ENCODE data around the gene SRSF8. TPM values are rescaled to one million over a fixed set of nuclear protein-coding genes. Genes with fewer than 3 reads are reported as not detected.

Gene SRSF8
- total RNA-seq, 1 experiment from 2014 or later = 31.0 TPM

DNA sequence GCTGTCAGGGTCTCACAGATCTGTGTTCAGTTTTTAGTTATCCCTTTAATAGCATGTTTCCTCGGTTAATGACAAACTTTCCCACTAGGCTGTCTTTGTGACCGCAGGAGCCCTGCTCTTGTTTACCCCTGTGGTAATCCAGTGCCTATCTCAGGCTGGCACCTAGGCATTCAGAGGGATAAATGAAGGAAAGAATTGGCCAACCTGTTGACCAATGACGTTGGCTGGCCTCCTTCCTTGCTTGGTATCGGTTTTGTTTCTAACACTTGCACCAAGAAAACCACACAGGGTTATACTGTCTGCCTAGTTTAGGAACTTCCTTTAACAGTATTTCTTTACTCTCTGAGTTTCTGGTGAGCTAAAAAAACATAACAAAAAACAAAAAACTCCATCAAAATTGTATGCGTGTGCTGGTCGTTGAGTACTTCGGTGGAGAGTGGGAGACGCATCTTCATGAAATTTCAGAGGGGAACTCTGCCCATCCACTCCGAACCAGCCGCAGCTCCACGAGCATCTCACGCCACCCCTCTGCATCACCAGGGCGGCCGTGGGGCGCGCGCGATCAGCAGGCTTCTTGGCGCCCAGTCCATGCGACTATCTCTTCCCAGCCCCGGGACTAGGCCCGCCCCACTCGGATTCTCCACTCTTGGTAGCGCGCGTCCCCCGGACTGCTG lies 22.4 kb downstream of the SRSF8 start (continued):
- TF ChIP-seq, protein P1, sequence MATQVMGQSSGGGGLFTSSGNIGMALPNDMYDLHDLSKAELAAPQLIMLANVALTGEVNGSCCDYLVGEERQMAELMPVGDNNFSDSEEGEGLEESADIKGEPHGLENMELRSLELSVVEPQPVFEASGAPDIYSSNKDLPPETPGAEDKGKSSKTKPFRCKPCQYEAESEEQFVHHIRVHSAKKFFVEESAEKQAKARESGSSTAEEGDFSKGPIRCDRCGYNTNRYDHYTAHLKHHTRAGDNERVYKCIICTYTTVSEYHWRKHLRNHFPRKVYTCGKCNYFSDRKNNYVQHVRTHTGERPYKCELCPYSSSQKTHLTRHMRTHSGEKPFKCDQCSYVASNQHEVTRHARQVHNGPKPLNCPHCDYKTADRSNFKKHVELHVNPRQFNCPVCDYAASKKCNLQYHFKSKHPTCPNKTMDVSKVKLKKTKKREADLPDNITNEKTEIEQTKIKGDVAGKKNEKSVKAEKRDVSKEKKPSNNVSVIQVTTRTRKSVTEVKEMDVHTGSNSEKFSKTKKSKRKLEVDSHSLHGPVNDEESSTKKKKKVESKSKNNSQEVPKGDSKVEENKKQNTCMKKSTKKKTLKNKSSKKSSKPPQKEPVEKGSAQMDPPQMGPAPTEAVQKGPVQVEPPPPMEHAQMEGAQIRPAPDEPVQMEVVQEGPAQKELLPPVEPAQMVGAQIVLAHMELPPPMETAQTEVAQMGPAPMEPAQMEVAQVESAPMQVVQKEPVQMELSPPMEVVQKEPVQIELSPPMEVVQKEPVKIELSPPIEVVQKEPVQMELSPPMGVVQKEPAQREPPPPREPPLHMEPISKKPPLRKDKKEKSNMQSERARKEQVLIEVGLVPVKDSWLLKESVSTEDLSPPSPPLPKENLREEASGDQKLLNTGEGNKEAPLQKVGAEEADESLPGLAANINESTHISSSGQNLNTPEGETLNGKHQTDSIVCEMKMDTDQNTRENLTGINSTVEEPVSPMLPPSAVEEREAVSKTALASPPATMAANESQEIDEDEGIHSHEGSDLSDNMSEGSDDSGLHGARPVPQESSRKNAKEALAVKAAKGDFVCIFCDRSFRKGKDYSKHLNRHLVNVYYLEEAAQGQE (IDR thresholded peaks at IDR 0.05; ENCODE audit: low read depth) = no peak
- TF ChIP-seq CEBPB (IDR thresholded peaks at IDR 0.05; ENCODE audit: low read depth) (no peak), FOSL1 (IDR thresholded peaks at IDR 0.05; ENCODE audit: low read depth) (no peak), EZH2phosphoT487 (IDR thresholded peaks at IDR 0.05; ENCODE audit: borderline replicate concordance) (no peak), POLR2A (IDR thresholded peaks at IDR 0.05; ENCODE audit: borderline replicate concordance, extremely low read depth, insufficient read depth, insufficient read length) (no peak), ELF1 (IDR thresholded peaks at IDR 0.05; ENCODE audit: borderline replicate concordance, low read depth) (no peak), JUND (IDR thresholded peaks at IDR 0.05) (no peak)

GRCh38 chr11:95089620-95090542 lies 23.2 kb downstream of the SRSF8 start, which contains the start of gene ENDOD1:
Gene ENDOD1 (plus strand): TSS chr11:95089846. CDS start chr11:95089928, 82 bp downstream.
- ChIA-PET CTCF (interaction anchor here (4.3 kb wide), 1 partner anchor 22 kb away, joined by 23 read pairs; the partner anchor contains the start of gene SRSF8), POLR2A (interaction anchor here (1.0 to 4.9 kb wide), 5 partner anchors 9 to 26 kb away, joined by 3 to 28 read pairs (median 5); partner anchors contain the start of gene SRSF8), RAD21 (ENCODE audit: low non-redundant PET in 1 of 2, low total read pairs in 2 of 2, uncharacterized antibody in 2 of 2, unreplicated experiment in 2 of 2) (interaction anchor here in 1 of 2 experiments (1.4 kb wide), 1 partner anchor 18 kb away, joined by 3 read pairs; no protein-coding TSS in a partner anchor)
- peak within 1 kb of the TSS; percentile 47 for H2AFZ ChIP-seq (ENCODE audit: low read depth, low read length, poor library complexity, severe bottlenecking)
- H3K4me3 ChIP-seq (replicated peaks in 1 of 2; ENCODE audit: low read depth in 1 of 2, low read length in 2 of 2) = peak within 1 kb of the TSS; percentile 69 to 82
- H3K27me3 ChIP-seq (ENCODE audit: insufficient read depth, low read length) = no peaks in the 10 kb centered on the region
- H3K4me1 ChIP-seq (ENCODE audit: control insufficient read depth in 1 of 2, insufficient read depth in 2 of 2, low read length in 2 of 2) = peaks cover 40 to 54% of the 10 kb centered on the region in 2 experiments
- intact Hi-C loops (cut with micrococcal nuclease) = no loop called here
- H3K4me2 ChIP-seq (ENCODE audit: low read length) = peak within 1 kb of the TSS; percentile 91
- no TSS peak for BruUV-seq (replicated peaks)
- no peaks in the 10 kb centered on the region for H3K9me3 ChIP-seq (ENCODE audit: control insufficient read depth in 1 of 2, insufficient read depth in 1 of 2, low read depth in 1 of 2, low read length in 2 of 2)
- peak within 1 kb of the TSS; percentile 69 for H3K27ac ChIP-seq (ENCODE audit: low read depth, low read length)
- H3K79me2 ChIP-seq (ENCODE audit: insufficient read depth, low read length) = peaks cover 26% of the 10 kb centered on the region; the same call in 1 of the 2 replicates
- H3K9me2 ChIP-seq (ENCODE audit: insufficient read depth) = no peaks in the 10 kb centered on the region
- DNase-seq (ENCODE audit: low read depth, low spot score) (no peak), ATAC-seq (peak; percentile 90)
- H3K9ac ChIP-seq (ENCODE audit: low read length) = peak within 1 kb of the TSS; percentile 80
- no peaks in the 10 kb centered on the region for H4K20me1 ChIP-seq (ENCODE audit: insufficient read depth)
- H3K36me3 ChIP-seq (ENCODE audit: control insufficient read depth in 1 of 2, insufficient read depth in 2 of 2, low read length in 2 of 2) = no peaks in the 10 kb centered on the region
- TF ChIP-seq EGR1 (IDR thresholded peaks at IDR 0.05; ENCODE audit: low read depth) = peak; percentile 44; the same call in 1 of the 2 replicates
- TF ChIP-seq ZBTB33 (IDR thresholded peaks at IDR 0.05; ENCODE audit: extremely low read depth, insufficient replicate concordance, low read length) = peak; percentile 20
- TF ChIP-seq, protein P2, sequence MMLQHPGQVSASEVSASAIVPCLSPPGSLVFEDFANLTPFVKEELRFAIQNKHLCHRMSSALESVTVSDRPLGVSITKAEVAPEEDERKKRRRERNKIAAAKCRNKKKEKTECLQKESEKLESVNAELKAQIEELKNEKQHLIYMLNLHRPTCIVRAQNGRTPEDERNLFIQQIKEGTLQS (IDR thresholded peaks at IDR 0.05) = no peak
- TF ChIP-seq, protein P3, sequence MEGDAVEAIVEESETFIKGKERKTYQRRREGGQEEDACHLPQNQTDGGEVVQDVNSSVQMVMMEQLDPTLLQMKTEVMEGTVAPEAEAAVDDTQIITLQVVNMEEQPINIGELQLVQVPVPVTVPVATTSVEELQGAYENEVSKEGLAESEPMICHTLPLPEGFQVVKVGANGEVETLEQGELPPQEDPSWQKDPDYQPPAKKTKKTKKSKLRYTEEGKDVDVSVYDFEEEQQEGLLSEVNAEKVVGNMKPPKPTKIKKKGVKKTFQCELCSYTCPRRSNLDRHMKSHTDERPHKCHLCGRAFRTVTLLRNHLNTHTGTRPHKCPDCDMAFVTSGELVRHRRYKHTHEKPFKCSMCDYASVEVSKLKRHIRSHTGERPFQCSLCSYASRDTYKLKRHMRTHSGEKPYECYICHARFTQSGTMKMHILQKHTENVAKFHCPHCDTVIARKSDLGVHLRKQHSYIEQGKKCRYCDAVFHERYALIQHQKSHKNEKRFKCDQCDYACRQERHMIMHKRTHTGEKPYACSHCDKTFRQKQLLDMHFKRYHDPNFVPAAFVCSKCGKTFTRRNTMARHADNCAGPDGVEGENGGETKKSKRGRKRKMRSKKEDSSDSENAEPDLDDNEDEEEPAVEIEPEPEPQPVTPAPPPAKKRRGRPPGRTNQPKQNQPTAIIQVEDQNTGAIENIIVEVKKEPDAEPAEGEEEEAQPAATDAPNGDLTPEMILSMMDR (IDR thresholded peaks at IDR 0.05 in 2 of 3, conservative IDR thresholded peaks at IDR 0.05 in 1 of 3; ENCODE audit: borderline replicate concordance in 1 of 3, insufficient read depth in 1 of 3, low read depth in 2 of 3, low read length in 2 of 3) = 0 out of 6 replicates have a peak, but pooled peaks of 1 of the 3 experiments have one; percentile 6
- TF ChIP-seq SIN3A (IDR thresholded peaks at IDR 0.05; ENCODE audit: low read depth) = peak; percentile 70; the same call in 1 of the 2 replicates
- TF ChIP-seq ZNF274 (IDR thresholded peaks at IDR 0.05; ENCODE audit: low read depth, low read length) = no peak
- TF ChIP-seq CEBPB (IDR thresholded peaks at IDR 0.05; ENCODE audit: low read depth) = no peak
- no peak for TF ChIP-seq ELF1 (IDR thresholded peaks at IDR 0.05; ENCODE audit: borderline replicate concordance, low read depth)
- TF ChIP-seq ZFX (IDR thresholded peaks at IDR 0.05) = peak; percentile 60
